Fibroblast of lung (primary cell): Measurements from ENCODE around the gene NPAP1.

Source experiments
- CTCF ChIP-seq, 2 donors: IDR thresholded peaks in 1 of 2; conservative IDR thresholded peaks in 1 of 2; 1 replicate in 1 of 2; 2 replicates in 1 of 2; pipeline ENCODE4 v1.5.1; 2011 to 2012; ENCODE audit warnings: low read length in 2 of 2, control low read depth in 1 of 2, inconsistent platforms in 1 of 2, low read depth in 1 of 2, mild to moderate bottlenecking in 1 of 2
- EZH2 ChIP-seq: IDR thresholded peaks from 2 replicates; pipeline ENCODE4 v1.5.1; 2012; ENCODE audit warnings: low read length, control low read depth, mild to moderate bottlenecking; ENCODE audit errors: missing control alignments

DNA sequence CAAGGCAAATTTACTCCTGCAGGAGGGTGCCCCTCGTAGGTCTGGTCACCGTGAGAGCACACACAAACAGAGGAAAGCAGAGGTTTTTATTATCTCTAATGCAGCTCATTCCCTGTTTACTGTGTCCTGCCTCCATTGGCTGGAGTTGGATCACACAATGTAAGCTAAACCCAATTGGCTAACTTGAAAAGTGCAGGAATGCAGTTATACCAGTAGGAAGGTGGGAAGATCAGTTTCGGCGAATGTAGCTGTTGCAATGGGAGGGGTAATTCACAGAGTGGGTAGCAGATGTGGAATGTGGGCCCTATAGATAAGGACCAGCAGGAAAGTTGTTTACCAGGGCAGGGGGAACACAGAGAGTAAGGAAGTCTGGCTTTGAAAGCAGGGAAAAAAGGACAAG is 42.5 kb upstream of the NPAP1 start:
- no peak for TF ChIP-seq CTCF (conservative IDR thresholded peaks at IDR 0.05 in 1 of 2, IDR thresholded peaks at IDR 0.05 in 1 of 2; ENCODE audit: low read depth in 1 of 2, low read length in 2 of 2)
- no peak for TF ChIP-seq EZH2
